Measurements from ENCODE around the gene BRWD1.

Gene BRWD1

DNA sequence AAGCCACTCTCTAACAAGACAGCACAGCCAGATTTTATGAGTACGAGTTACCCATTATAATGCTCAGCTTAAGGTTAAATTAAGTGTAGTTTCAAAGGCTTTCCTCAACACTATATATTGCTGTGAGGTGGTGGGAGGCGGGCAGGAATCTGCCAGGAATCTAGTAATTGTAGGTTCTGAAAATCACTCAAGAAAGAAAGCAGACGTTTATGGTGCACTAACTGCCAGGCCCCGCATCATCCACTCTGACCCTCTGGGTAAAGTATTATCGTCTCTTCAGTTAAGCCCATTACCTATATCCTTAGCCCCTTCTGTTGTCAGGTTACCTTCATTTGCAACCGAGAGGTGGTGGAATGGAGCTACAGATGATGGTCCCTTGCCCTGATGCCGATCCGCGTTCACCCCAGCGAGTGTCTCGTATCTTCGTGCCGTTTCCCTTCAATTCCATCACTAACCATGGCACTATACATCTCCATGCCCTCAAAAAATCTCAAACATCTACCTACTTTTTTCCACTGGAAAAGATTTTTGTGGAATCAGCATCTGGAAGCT lies 23.1 kb upstream of the BRWD1 start:
- TF ChIP-seq, protein P1, sequence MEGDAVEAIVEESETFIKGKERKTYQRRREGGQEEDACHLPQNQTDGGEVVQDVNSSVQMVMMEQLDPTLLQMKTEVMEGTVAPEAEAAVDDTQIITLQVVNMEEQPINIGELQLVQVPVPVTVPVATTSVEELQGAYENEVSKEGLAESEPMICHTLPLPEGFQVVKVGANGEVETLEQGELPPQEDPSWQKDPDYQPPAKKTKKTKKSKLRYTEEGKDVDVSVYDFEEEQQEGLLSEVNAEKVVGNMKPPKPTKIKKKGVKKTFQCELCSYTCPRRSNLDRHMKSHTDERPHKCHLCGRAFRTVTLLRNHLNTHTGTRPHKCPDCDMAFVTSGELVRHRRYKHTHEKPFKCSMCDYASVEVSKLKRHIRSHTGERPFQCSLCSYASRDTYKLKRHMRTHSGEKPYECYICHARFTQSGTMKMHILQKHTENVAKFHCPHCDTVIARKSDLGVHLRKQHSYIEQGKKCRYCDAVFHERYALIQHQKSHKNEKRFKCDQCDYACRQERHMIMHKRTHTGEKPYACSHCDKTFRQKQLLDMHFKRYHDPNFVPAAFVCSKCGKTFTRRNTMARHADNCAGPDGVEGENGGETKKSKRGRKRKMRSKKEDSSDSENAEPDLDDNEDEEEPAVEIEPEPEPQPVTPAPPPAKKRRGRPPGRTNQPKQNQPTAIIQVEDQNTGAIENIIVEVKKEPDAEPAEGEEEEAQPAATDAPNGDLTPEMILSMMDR (IDR thresholded peaks at IDR 0.05; ENCODE audit: low read depth, low read length): peak; percentile 68
- Histone ChIP-seq H3K27ac (peak overlapping the region; percentile 72), H3K4me3 (ENCODE audit: low read depth, low read length) (no peak overlapping the region), H3K36me3 (peaks cover 8% of the 10 kb centered on the region), H3K9me3 (ENCODE audit: severe bottlenecking) (no peaks in the 10 kb centered on the region), H3K27me3 (ENCODE audit: insufficient read depth, low read depth, severe bottlenecking) (no peaks in the 10 kb centered on the region)
- peak; percentile 89 for DNase-seq

DNA sequence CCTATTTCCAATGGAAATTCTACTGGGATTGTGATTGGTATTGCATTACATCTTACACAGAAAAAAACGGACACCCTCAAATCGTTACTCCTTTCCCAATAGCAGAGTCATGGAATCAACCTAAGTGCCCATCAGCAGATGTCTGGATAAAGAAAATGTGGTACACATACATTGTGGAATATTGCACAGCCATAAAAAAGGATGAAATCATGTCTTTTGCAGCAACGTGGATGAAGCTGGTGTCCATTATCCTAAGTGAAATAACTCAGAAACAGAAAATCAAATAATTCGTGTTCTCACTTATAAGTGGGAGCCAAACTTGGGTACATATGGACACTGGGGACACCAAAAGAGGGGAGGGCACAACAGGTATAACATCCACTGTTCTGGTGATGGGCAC lies 21.2 kb upstream of the BRWD1 start:
- DNase-seq: no peak
- Histone ChIP-seq H3K27me3 (ENCODE audit: insufficient read depth, low read depth, severe bottlenecking) (no peaks in the 10 kb centered on the region), H3K36me3 (no peaks in the 10 kb centered on the region), H3K9me3 (ENCODE audit: severe bottlenecking) (no peaks in the 10 kb centered on the region), H3K4me3 (ENCODE audit: low read depth, low read length) (no peak overlapping the region), H3K27ac (no peak overlapping the region)
- TF ChIP-seq, protein P1 (IDR thresholded peaks at IDR 0.05; ENCODE audit: low read depth, low read length): no peak

- no peak for DNase-seq
- Histone ChIP-seq H3K27me3 (ENCODE audit: insufficient read depth, low read depth, severe bottlenecking) (no peaks in the 10 kb centered on the region), H3K27ac (no peak overlapping the region), H3K36me3 (no peaks in the 10 kb centered on the region), H3K4me3 (ENCODE audit: low read depth, low read length) (no peak overlapping the region), H3K9me3 (ENCODE audit: severe bottlenecking) (no peaks in the 10 kb centered on the region)
- TF ChIP-seq, protein P1 (IDR thresholded peaks at IDR 0.05; ENCODE audit: low read depth, low read length): no peak
Measured at GRCh38 chr21:39332175-39332574, 18.7 kb upstream of the BRWD1 start.

- H3K4me3 ChIP-seq (ENCODE audit: low read depth, low read length): no peak overlapping the region
- DNase-seq: no peak
- TF ChIP-seq, protein P1 (IDR thresholded peaks at IDR 0.05; ENCODE audit: low read depth, low read length): no peak
- H3K36me3 ChIP-seq: no peaks in the 10 kb centered on the region
- H3K27ac ChIP-seq: no peak overlapping the region
- no peaks in the 10 kb centered on the region for H3K9me3 ChIP-seq (ENCODE audit: severe bottlenecking)
- H3K27me3 ChIP-seq (ENCODE audit: insufficient read depth, low read depth, severe bottlenecking): no peaks in the 10 kb centered on the region
Measured at GRCh38 chr21:39330001-39330400, 16.6 kb upstream of the BRWD1 start.

- H3K9me3 ChIP-seq (ENCODE audit: severe bottlenecking): no peaks in the 10 kb centered on the region
- no peaks in the 10 kb centered on the region for H3K36me3 ChIP-seq
- TF ChIP-seq, protein P1 (IDR thresholded peaks at IDR 0.05; ENCODE audit: low read depth, low read length): no peak
- DNase-seq: no peak
- no peak overlapping the region for H3K4me3 ChIP-seq (ENCODE audit: low read depth, low read length)
- H3K27ac ChIP-seq: no peak overlapping the region
- H3K27me3 ChIP-seq (ENCODE audit: insufficient read depth, low read depth, severe bottlenecking): no peaks in the 10 kb centered on the region
Measured at GRCh38 chr21:39327727-39328126, 14.3 kb upstream of the BRWD1 start.
